HG02588 (cell line): ENCODE results near the gene ZNF18.
A peak's percentile ranks its signal among the peaks of the same experiment; 100 is the strongest.

ENCODE experiments used
- ATAC-seq: cut with Tn5 transposase; IDR thresholded peaks from one replicate; pipeline ENCODE4 v1.9.1; 2021; ENCODE audit warnings: mild to moderate bottlenecking, moderate library complexity; ENCODE audit not compliant: unreplicated experiment

ZNF18 gene, protein sequence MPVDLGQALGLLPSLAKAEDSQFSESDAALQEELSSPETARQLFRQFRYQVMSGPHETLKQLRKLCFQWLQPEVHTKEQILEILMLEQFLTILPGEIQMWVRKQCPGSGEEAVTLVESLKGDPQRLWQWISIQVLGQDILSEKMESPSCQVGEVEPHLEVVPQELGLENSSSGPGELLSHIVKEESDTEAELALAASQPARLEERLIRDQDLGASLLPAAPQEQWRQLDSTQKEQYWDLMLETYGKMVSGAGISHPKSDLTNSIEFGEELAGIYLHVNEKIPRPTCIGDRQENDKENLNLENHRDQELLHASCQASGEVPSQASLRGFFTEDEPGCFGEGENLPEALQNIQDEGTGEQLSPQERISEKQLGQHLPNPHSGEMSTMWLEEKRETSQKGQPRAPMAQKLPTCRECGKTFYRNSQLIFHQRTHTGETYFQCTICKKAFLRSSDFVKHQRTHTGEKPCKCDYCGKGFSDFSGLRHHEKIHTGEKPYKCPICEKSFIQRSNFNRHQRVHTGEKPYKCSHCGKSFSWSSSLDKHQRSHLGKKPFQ

GRCh38 chr17:11997147-11997971 lies at the start of gene ZNF18:
TSS of gene ZNF18 (minus strand) at chr17:11997475. CDS start at chr17:11992829, 4,646 bp downstream.
- ATAC-seq = peak; percentile 98

GRCh38 chr17:12046786-12047185 lies 49.5 kb upstream of the ZNF18 start:
- ATAC-seq = no peak

DNA sequence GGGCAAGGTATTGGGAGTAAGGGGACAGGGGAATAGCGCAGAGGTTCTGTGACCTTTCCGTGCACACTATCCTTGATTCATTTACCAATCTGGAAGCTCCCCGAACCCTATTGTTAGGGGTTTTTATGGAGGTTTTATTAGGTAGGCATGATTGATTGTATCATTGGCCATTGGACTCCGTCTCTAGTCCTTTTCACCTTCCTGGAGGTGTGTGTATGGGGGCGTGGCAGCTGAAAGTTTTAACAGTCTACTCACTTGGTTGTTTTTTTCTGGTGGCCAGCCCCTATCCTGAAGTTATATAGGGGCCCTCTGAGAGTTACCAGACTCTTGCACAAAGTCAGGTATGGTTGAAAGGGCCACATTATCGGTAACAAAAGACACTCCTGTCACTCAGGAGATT lies 46.4 kb upstream of the ZNF18 start:
- no peak for ATAC-seq

DNA sequence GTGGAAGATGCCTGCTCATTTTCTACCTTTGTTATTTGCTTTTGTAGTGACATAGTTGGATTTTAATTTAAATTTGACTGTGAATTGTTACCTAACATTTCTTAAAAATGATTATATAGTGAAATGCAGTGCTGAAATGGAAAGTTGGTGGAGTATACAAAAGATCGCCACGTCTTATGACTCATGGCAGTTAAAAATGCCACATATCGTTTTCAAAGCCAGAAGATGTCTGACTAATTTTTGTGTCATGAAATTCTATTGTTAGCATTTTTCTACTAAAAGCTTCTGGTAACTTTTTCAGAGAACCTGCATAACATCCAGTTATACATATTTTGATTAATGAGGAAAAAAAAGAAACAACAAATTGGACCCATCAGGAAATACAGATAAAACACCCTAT lies 44.0 kb upstream of the ZNF18 start:
- ATAC-seq = no peak

- ATAC-seq = no peak
Measured at GRCh38 chr17:12040478-12040877, 43.2 kb upstream of the ZNF18 start.

GRCh38 chr17:12037970-12038369 lies 40.7 kb upstream of the ZNF18 start:
- no peak for ATAC-seq

DNA sequence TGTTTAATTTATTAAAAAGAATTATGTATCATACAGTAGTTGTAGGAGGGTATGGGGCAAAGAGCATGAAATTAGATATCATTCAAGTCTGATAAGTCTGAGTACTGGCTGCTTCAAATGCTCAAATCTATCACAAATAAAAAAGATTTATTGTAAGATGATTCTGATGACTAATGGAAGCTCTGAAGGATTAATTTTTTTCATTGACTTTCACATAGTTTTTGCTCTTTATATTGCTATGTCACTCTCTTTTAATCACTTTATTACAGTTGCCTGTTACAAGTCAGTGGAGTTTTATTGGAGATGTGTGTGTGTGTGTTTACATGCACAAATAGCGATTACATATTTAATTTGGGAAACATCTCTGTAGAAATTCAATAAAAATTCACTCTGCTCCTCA lies 38.4 kb upstream of the ZNF18 start:
- no peak for ATAC-seq

DNA sequence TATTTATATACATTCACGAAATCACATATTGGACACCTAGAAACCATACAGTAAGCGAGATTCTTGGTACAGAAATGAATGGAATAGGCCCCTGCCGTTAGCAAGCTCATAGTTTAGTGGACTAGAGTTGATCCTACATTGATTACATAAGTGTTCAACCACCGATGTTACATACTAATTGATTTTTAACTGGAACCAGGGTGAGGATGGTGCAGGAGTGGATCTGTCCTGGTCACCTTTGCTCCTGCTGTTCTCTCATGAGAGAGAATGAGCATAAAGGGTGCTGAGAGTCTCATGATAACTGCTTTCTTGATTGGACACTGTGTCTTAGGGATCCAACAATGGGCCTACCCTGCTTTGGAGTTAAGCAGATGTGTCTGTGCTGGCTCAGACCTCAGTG lies 37.3 kb upstream of the ZNF18 start:
- no peak for ATAC-seq

- no peak for ATAC-seq
Measured at GRCh38 chr17:12028611-12029010, 31.3 kb upstream of the ZNF18 start.

- no peak for ATAC-seq
Measured at GRCh38 chr17:12027658-12028057, 30.4 kb upstream of the ZNF18 start.

GRCh38 chr17:12024327-12024726 lies 27.1 kb upstream of the ZNF18 start:
- ATAC-seq = no peak

DNA sequence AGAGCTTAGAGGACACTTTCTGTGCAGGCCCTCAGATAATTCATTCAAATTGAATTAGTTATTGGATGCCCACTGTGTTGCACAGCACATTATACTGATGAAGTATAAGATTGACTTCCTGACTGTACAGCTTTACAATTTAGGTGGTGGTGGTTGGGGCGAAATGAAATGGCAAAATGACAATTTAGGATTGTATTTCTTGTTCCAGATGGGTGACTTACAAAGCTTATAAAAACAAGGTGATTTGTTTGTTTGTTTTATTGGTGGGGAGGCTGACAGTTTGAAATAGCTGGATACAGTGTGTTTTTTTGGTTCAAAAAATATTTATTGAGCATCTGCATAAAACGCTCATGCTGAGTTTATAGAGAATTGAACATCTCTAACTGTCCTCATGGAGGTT lies 25.0 kb upstream of the ZNF18 start:
- ATAC-seq = no peak

DNA sequence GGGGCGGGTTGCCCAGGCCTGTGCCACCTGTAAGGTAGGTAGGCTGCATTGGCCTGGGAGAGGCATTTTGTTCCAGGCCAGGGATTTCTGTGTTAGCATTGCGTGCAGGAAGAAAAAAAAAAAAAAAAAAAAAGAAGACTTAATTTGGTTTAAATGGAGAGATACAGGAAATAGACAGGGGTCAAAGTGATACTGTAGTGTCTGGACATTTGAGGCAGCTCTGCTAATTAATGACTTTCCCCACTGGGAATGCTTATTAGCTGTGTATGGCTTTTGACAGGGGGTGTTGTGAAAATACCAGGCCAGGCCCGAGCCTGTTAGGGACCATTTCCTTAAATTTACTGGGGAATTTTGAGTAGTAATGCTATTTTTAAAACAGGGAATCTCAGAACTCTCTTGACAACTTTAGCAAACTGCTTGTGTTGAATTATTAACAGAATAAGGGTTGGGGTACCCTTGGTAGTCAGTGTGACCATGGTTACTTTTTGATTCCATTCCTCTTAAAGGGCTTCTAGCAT lies 24.4 kb upstream of the ZNF18 start:
- no peak for ATAC-seq

- ATAC-seq = peak; percentile 92
Measured at GRCh38 chr17:12020642-12021622, 23.7 kb upstream of the ZNF18 start, which contains the start of gene MAP2K4. TSS of gene MAP2K4 (plus strand) at chr17:12020877. CDS start at chr17:12020887, 10 bp downstream.

DNA sequence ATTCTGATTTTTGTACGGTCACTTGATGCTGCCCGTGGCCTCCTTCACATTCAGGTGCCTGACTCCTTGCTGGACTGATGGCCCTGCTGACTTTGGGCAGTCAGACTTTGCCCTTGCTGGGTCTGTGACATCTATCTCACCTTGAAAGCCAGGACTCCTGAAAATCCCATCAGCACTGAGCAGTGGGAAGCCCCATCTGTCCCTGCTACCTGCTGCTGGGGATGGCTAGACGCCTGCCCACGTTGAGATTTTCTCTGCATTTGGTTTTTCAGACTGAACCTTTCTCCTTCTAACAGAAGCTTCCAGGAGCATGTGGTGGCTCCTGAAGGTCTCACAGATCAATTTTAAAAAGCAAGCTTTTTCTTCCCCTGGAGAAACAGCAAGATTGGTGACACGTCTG lies 10.2 kb upstream of the ZNF18 start:
- no peak for ATAC-seq

GRCh38 chr17:11999696-12000095 lies 2.4 kb upstream of the ZNF18 start:
- no peak for ATAC-seq

- ATAC-seq = no peak
Measured at GRCh38 chr17:11997972-11998233, 628 bp upstream of the ZNF18 start.

DNA sequence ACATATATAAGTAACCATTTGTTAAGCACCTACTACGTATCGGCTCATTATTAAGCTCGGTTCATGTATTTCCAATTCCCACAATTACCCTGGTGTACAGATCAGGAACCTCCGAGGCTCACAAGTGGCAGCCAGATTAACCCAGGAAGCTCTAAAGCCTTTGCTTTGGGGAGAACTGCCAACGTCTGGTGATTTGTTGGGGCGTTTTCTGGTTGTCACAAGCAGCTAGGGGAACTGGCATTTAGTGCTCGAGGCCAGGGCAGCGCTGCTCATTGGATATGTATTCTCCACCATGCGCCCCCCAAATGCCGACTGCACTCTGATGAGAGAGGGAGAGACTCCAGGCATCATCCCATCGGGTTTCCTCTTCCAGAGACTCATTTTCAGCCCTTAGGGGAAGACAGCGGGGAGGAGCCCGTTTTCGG lies 541 bp downstream of the ZNF18 start:
- peak; percentile 23 for ATAC-seq

DNA sequence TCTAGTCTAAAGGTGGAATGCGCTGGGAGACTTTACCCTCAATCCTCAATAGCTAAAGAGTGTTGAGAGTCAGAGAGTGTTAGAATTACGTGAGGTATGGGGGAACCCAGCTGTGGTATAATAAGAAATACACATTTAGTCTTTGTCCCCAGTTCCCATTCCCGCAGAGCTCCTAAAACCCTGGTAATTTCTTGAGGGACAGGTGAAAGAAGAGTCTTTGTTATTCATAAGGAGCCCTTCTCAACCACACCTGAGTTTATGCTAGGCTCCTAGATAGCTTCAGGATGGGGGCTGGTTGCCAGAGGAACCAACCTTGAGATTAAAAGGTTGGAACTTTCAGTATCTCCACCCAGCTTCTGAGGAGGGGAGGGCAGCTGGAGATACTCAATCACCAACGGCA lies 5.8 kb downstream of the ZNF18 start:
- no peak for ATAC-seq

DNA sequence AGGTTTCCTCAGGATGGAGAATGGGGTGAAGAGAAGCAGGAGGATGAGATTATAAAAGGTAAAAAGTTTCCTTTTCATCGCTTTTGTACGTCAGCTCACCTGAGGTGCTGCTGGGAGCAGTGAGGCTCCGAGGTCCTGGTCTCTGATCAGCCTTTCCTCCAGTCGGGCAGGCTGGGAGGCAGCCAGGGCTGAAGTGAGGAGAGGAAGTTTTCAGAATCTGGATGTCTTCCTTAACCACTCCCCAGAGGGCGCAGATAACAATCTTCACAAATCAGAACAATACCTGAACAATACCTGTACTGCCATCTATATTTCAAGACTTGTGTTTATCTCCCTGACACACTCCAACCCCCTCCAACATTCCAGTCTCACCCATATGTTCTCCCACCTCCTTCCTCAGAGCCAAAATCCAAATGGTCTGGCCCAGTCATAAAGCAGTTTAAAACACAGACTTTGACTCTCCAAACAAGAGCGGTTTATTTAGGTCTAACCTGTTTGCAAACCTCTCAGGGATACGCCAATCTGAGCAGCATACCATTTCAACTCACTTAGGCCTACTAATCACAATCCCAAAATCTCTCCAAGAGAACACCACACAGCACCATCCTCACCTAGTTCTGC lies 6.8 kb downstream of the ZNF18 start:
- ATAC-seq = no peak
